ENCODE data around the gene ZBED3. TPM values are rescaled to one million over a fixed set of nuclear protein-coding genes. Genes with fewer than 3 reads are reported as not detected.

Gene ZBED3
- total RNA-seq, 1 donor = 1.1 TPM

GRCh38 chr5:77103457-77103856 lies 16.4 kb upstream of the ZBED3 start:
- TF ChIP-seq CTCF (IDR thresholded peaks at IDR 0.05; ENCODE audit: extremely low read depth, low read depth, low read length) = no peak
- Histone ChIP-seq H4K20me1 (ENCODE audit: insufficient read depth, low read length) (no peaks in the 10 kb centered on the region), H3K79me2 (ENCODE audit: insufficient read depth, low read length) (no peaks in the 10 kb centered on the region), H3K36me3 (ENCODE audit: insufficient read depth, low read length) (no peaks in the 10 kb centered on the region), H3K4me1 (ENCODE audit: insufficient read depth, low read length) (peaks cover 9% of the 10 kb centered on the region), H3K9me3 (ENCODE audit: low read depth, low read length) (no peaks in the 10 kb centered on the region), H3K27ac (ENCODE audit: low read depth, low read length) (no peak overlapping the region), H3K27me3 (ENCODE audit: insufficient read depth, low read length) (no peaks in the 10 kb centered on the region), H2AFZ (ENCODE audit: low read length) (no peak overlapping the region), H3K4me2 (ENCODE audit: insufficient read depth, low read length) (no peak overlapping the region), H3K4me3 (ENCODE audit: insufficient read depth, low read length) (no peak overlapping the region)
- no peak for DNase-seq (ENCODE audit: insufficient read length, low spot score, missing footprints)

DNA sequence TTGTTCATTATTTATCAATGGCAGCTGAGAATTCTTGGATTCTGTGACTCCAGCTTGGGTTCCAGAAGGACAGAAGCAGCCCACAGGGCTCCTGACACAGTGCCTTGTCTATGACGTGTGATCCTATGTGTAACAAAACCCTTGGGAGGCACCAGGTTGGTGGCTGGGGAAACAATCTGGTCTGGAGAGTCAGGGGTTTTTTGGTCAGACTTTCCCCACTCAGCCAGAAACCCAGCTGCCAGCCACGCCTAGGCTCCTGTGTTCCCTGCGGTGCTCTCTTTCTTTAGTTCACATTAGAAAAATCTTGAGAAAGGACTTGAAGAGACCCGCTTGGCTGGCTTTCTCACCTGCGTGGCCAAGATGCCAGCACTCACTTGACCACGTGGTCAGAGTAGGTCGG lies 15.5 kb upstream of the ZBED3 start:
- no peaks in the 10 kb centered on the region for H3K27me3 ChIP-seq (ENCODE audit: insufficient read depth, low read length)
- H3K4me3 ChIP-seq (ENCODE audit: insufficient read depth, low read length) = no peak overlapping the region
- H2AFZ ChIP-seq (ENCODE audit: low read length) = no peak overlapping the region
- H3K4me1 ChIP-seq (ENCODE audit: insufficient read depth, low read length) = peaks cover 9% of the 10 kb centered on the region
- TF ChIP-seq CTCF (IDR thresholded peaks at IDR 0.05; ENCODE audit: extremely low read depth, low read depth, low read length) = no peak
- DNase-seq (ENCODE audit: insufficient read length, low spot score, missing footprints) = no peak
- H4K20me1 ChIP-seq (ENCODE audit: insufficient read depth, low read length) = no peaks in the 10 kb centered on the region
- no peaks in the 10 kb centered on the region for H3K9me3 ChIP-seq (ENCODE audit: low read depth, low read length)
- H3K36me3 ChIP-seq (ENCODE audit: insufficient read depth, low read length) = no peaks in the 10 kb centered on the region
- no peaks in the 10 kb centered on the region for H3K79me2 ChIP-seq (ENCODE audit: insufficient read depth, low read length)
- H3K27ac ChIP-seq (ENCODE audit: low read depth, low read length) = no peak overlapping the region
- H3K4me2 ChIP-seq (ENCODE audit: insufficient read depth, low read length) = no peak overlapping the region

DNA sequence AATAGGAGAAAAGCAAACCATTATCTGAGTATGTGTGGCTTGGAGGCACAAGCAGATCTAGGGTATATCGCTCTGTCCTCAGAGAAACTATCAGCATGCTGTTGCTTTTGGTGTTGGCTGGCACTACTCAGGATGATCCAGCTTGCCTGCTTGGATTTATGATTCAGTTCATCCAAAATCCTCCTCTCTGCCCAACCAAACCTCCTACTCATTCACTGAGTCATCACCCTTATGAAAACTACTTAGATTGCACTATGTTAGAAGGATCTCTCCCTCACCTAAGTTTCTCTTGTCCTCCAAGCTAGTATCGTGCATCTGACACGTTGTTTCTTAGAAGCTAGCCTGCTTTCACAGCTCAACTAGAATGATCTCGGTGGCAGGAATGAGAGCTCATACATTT lies 14.2 kb upstream of the ZBED3 start:
- Histone ChIP-seq H2AFZ (ENCODE audit: low read length) (no peak overlapping the region), H3K36me3 (ENCODE audit: insufficient read depth, low read length) (no peaks in the 10 kb centered on the region), H3K4me3 (ENCODE audit: insufficient read depth, low read length) (no peak overlapping the region), H3K27me3 (ENCODE audit: insufficient read depth, low read length) (peaks cover 4% of the 10 kb centered on the region), H3K27ac (ENCODE audit: low read depth, low read length) (no peak overlapping the region), H3K4me1 (ENCODE audit: insufficient read depth, low read length) (peaks cover 9% of the 10 kb centered on the region), H4K20me1 (ENCODE audit: insufficient read depth, low read length) (no peaks in the 10 kb centered on the region), H3K79me2 (ENCODE audit: insufficient read depth, low read length) (no peaks in the 10 kb centered on the region), H3K4me2 (ENCODE audit: insufficient read depth, low read length) (peak overlapping the region; percentile 57), H3K9me3 (ENCODE audit: low read depth, low read length) (no peaks in the 10 kb centered on the region)
- DNase-seq (ENCODE audit: insufficient read length, low spot score, missing footprints) = peak; percentile 72
- TF ChIP-seq CTCF (IDR thresholded peaks at IDR 0.05; ENCODE audit: extremely low read depth, low read depth, low read length) = no peak

DNA sequence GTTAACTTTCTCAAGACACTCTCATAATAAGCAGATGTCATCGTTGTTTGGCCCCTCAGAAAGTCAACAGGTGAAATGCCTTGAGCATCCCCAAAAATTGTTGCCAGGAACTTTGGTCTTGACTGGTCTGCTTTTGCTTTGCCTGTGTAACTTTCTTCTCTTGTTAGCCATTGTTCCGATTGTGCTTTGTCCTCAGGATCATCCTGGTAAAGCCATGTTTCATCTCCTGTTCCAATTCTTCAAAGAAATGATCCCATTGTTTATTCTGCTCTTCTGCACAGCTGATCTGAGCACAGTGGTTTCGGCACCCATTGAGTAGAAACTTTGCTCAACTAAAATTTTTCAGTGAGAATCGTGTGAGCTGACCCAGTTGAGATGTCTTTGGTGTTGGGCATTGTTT lies 8.1 kb upstream of the ZBED3 start:
- DNase-seq (ENCODE audit: insufficient read length, low spot score, missing footprints) = no peak
- Histone ChIP-seq H3K4me1 (ENCODE audit: insufficient read depth, low read length) (no peaks in the 10 kb centered on the region), H3K27me3 (ENCODE audit: insufficient read depth, low read length) (peaks cover 13% of the 10 kb centered on the region), H3K79me2 (ENCODE audit: insufficient read depth, low read length) (no peaks in the 10 kb centered on the region), H3K27ac (ENCODE audit: low read depth, low read length) (no peak overlapping the region), H3K9me3 (ENCODE audit: low read depth, low read length) (no peaks in the 10 kb centered on the region), H3K4me2 (ENCODE audit: insufficient read depth, low read length) (no peak overlapping the region), H3K36me3 (ENCODE audit: insufficient read depth, low read length) (no peaks in the 10 kb centered on the region), H2AFZ (ENCODE audit: low read length) (no peak overlapping the region), H4K20me1 (ENCODE audit: insufficient read depth, low read length) (no peaks in the 10 kb centered on the region), H3K4me3 (ENCODE audit: insufficient read depth, low read length) (no peak overlapping the region)
- no peak for TF ChIP-seq CTCF (IDR thresholded peaks at IDR 0.05; ENCODE audit: extremely low read depth, low read depth, low read length)
